DND-41 (cell line): ENCODE data around the gene TSHZ1.

ENCODE experiments used
- EZH2 ChIP-seq: IDR thresholded peaks from 3 replicates; pipeline ENCODE4 v1.6.1; 2012; ENCODE audit warnings: borderline replicate concordance, low read depth, mild to moderate bottlenecking, moderate library complexity, low read length, inconsistent platforms; ENCODE audit not compliant: severe bottlenecking
- TF ChIP-seq, protein P1 (sequence below): IDR thresholded peaks from 2 replicates; pipeline ENCODE4 v1.5.1; 2012; ENCODE audit warnings: borderline replicate concordance, low read length, moderate library complexity, mild to moderate bottlenecking; ENCODE audit not compliant: poor library complexity, severe bottlenecking; ENCODE audit errors: extremely low read depth

DNA sequence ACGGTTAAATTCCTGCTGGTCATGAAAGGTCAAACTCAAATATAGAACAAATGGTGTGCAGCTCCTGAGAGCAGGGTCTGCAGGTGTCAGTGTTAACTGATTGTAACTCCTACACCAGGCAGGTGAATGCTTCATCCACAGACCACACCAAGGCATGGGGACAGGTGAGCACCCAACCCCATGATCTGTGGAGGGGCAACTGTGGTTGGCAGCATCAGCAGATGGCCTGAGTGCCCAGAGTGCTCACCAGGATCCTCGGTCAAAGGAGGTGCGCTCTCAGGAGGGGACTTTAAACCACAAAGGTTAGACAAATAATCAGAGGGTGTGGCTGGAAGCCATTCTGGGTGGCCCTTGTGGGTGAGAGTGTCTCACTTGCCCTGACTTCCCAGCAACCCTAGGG is 46.1 kb upstream of the TSHZ1 start:
- TF ChIP-seq, protein P1, sequence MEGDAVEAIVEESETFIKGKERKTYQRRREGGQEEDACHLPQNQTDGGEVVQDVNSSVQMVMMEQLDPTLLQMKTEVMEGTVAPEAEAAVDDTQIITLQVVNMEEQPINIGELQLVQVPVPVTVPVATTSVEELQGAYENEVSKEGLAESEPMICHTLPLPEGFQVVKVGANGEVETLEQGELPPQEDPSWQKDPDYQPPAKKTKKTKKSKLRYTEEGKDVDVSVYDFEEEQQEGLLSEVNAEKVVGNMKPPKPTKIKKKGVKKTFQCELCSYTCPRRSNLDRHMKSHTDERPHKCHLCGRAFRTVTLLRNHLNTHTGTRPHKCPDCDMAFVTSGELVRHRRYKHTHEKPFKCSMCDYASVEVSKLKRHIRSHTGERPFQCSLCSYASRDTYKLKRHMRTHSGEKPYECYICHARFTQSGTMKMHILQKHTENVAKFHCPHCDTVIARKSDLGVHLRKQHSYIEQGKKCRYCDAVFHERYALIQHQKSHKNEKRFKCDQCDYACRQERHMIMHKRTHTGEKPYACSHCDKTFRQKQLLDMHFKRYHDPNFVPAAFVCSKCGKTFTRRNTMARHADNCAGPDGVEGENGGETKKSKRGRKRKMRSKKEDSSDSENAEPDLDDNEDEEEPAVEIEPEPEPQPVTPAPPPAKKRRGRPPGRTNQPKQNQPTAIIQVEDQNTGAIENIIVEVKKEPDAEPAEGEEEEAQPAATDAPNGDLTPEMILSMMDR, result no peak
- TF ChIP-seq EZH2, result no peak
